ENCODE results near the gene ST14. TPM values are rescaled to one million over a fixed set of nuclear protein-coding genes. Genes with fewer than 3 reads are reported as not detected.

The ST14 gene
- total RNA-seq, 2 donors from 2014 or later: 17.5 to 21.7 TPM

GRCh38 chr11:130165601-130166456, 6.2 kb downstream of the ST14 start:
- Histone ChIP-seq H3K4me1 (ENCODE audit: control insufficient read depth, insufficient read depth, low read length) (no peaks in the 10 kb centered on the region), H3K27me3 (ENCODE audit: control insufficient read depth, insufficient read depth, low read length, poor library complexity, severe bottlenecking) (peaks cover 21% of the 10 kb centered on the region), H3K36me3 (ENCODE audit: control insufficient read depth, insufficient read depth, low read length) (no peaks in the 10 kb centered on the region), H3K9ac (ENCODE audit: extremely low read depth, low read length, poor library complexity, severe bottlenecking) (no peak overlapping the region), H3K4me3 (ENCODE audit: low read length) (no peak overlapping the region), H3K27ac (ENCODE audit: low read depth, low read length) (no peak overlapping the region), H3K9me3 (ENCODE audit: control insufficient read depth, low read length) (no peaks in the 10 kb centered on the region)
- TF ChIP-seq CTCF (conservative IDR thresholded peaks at IDR 0.05): no peak
- no peaks in the 10 kb centered on the region for H3K36me3 Mint-ChIP-seq (ENCODE audit: low read depth)
- 90 to 93% methylated on average over 3 to 7 of the region's 9 CpGs for WGBS, 2 experiments (ENCODE audit: insufficient coverage in 1 of 2, insufficient read length in 1 of 2)
- no peak overlapping the region for H3K27ac Mint-ChIP-seq
- H3K27me3 Mint-ChIP-seq (ENCODE audit: insufficient read depth): peaks cover 43% of the 10 kb centered on the region
- no peak for DNase-seq
- no peaks in the 10 kb centered on the region for H3K9me3 Mint-ChIP-seq
- H3K4me1 Mint-ChIP-seq: peaks cover 9% of the 10 kb centered on the region
- no peak overlapping the region for H3K4me3 Mint-ChIP-seq

GRCh38 chr11:130166457-130166784, 6.8 kb downstream of the ST14 start:
- Histone ChIP-seq H3K9me3 (ENCODE audit: control insufficient read depth, low read length) (no peaks in the 10 kb centered on the region), H3K27me3 (ENCODE audit: control insufficient read depth, insufficient read depth, low read length, poor library complexity, severe bottlenecking) (peaks cover 15% of the 10 kb centered on the region), H3K36me3 (ENCODE audit: control insufficient read depth, insufficient read depth, low read length) (no peaks in the 10 kb centered on the region), H3K9ac (ENCODE audit: extremely low read depth, low read length, poor library complexity, severe bottlenecking) (no peak overlapping the region), H3K4me3 (ENCODE audit: low read length) (no peak overlapping the region), H3K27ac (ENCODE audit: low read depth, low read length) (no peak overlapping the region), H3K4me1 (ENCODE audit: control insufficient read depth, insufficient read depth, low read length) (no peaks in the 10 kb centered on the region)
- WGBS, 2 experiments (ENCODE audit: insufficient coverage in 1 of 2, insufficient read length in 1 of 2): 94% methylated on average over 4 of the region's 4 CpGs; no CpG with 5 or more reads in 1 of the 2 experiments
- no peaks in the 10 kb centered on the region for H3K9me3 Mint-ChIP-seq
- H3K27me3 Mint-ChIP-seq (ENCODE audit: insufficient read depth): peaks cover 42% of the 10 kb centered on the region
- H3K4me3 Mint-ChIP-seq: no peak overlapping the region
- TF ChIP-seq CTCF (conservative IDR thresholded peaks at IDR 0.05): no peak
- H3K36me3 Mint-ChIP-seq (ENCODE audit: low read depth): no peaks in the 10 kb centered on the region
- H3K4me1 Mint-ChIP-seq: peaks cover 6% of the 10 kb centered on the region
- H3K27ac Mint-ChIP-seq: no peak overlapping the region
- no peak for DNase-seq

GRCh38 chr11:130167146-130167545, 7.6 kb downstream of the ST14 start:
- 73 to 89% methylated on average over 2 to 3 of the region's 3 CpGs for WGBS, 2 experiments (ENCODE audit: insufficient coverage in 1 of 2, insufficient read length in 1 of 2)
- Mint-ChIP-seq H3K9me3 (no peaks in the 10 kb centered on the region), H3K36me3 (ENCODE audit: low read depth) (no peaks in the 10 kb centered on the region), H3K4me1 (peaks cover 3% of the 10 kb centered on the region), H3K27ac (no peak overlapping the region), H3K27me3 (ENCODE audit: insufficient read depth) (peaks cover 38% of the 10 kb centered on the region), H3K4me3 (no peak overlapping the region)
- H3K4me1 ChIP-seq (ENCODE audit: control insufficient read depth, insufficient read depth, low read length): no peaks in the 10 kb centered on the region
- no peak for DNase-seq
- H3K9me3 ChIP-seq (ENCODE audit: control insufficient read depth, low read length): no peaks in the 10 kb centered on the region
- H3K9ac ChIP-seq (ENCODE audit: extremely low read depth, low read length, poor library complexity, severe bottlenecking): no peak overlapping the region
- no peaks in the 10 kb centered on the region for H3K36me3 ChIP-seq (ENCODE audit: control insufficient read depth, insufficient read depth, low read length)
- peaks cover 8% of the 10 kb centered on the region for H3K27me3 ChIP-seq (ENCODE audit: control insufficient read depth, insufficient read depth, low read length, poor library complexity, severe bottlenecking)
- H3K27ac ChIP-seq (ENCODE audit: low read depth, low read length): no peak overlapping the region
- no peak for TF ChIP-seq CTCF (conservative IDR thresholded peaks at IDR 0.05)
- H3K4me3 ChIP-seq (ENCODE audit: low read length): no peak overlapping the region
